Dermis lymphatic vessel endothelial cell (primary cell): ENCODE data around the gene RHOXF2B. TPM values are rescaled to one million over a fixed set of nuclear protein-coding genes. Genes with fewer than 3 reads are reported as not detected.

ENCODE experiments used
- total RNA-seq: library from RNA; depleted of rRNA; stranded (reverse); fragments of >200 nt; gene quantifications from 2 replicates; pipeline ENCODE4 v1.2.1, GENCODE V29; 2014

Gene RHOXF2B
- not detected in 2 replicates for total RNA-seq

DNA sequence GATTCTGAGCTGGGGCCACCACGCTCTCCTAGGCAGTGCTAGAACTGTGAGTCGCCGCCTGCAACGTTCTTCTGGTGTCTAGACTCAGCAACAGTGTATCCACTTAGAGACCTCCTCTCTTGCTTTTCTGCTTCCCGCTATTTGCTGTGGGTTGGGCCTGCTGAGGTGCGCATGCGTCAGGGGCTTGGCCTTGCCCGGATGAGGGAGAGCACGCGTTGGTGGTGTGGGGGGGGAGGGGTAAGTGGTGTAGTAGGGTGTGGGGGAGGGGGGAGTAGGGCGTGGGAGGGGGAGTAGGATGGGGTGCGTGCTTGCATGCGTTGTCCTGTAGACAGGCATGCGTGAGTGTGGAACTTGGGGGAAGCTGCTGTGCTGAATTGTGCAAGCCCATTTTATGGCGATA, at the start of gene RHOXF2B:
TSS of gene RHOXF2B (minus strand) at position 101 of the 400 bp plus-strand sequence. CDS start 138 bp downstream, outside the sequence.

DNA sequence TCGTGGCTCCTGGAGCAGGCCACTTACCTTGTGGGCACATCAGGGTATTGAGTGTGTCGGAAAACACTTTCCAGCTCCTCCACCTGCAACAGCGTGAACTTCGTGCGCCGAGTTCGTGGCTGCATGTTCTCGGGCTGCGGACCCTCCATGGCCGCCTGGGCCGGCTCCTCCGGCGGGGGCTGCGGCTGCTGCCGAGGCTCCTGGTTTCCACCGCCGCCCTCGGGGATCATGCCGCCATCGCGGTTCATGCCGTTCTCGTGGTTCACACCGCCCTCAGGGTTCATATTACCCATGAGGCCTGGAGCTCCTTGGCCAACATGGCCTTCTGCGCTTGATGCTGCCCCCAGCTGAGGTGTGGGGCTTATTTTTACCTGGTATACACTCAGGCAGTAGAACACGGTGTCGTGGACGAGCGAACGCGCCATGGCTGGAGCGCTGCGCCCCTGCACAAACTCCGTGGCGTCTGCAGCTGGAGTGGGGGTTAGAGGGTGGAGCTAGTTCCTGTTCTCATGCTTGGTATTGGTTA, 38.0 kb upstream of the RHOXF2B start, which contains the start of gene RHOXF1:
TSS of gene RHOXF1 (minus strand) at position 476 of the 526 bp plus-strand sequence. CDS start at position 425, 51 bp downstream.

Other genes starting within 250 kb of the RHOXF2B start
- gene UPF3B, start 224.7 kb downstream of the RHOXF2B start, total RNA-seq = 2.0 and 2.4 TPM in 2 replicates
- gene RNF113A, start 206.0 kb downstream of the RHOXF2B start, total RNA-seq = 17.2 and 20.1 TPM in 2 replicates
- gene NDUFA1, start 205.9 kb downstream of the RHOXF2B start, total RNA-seq = 133 and 158 TPM in 2 replicates
- not detected in 2 replicates for gene AKAP14, start 181.8 kb downstream of the RHOXF2B start, total RNA-seq
- 2.6 and 3.6 TPM in 2 replicates for gene NKAP, start 133.9 kb downstream of the RHOXF2B start, total RNA-seq
- gene RHOXF1, start 38.2 kb upstream of the RHOXF2B start, total RNA-seq = not detected in 2 replicates
- not detected in 2 replicates for gene RHOXF2, start 80.9 kb upstream of the RHOXF2B start, total RNA-seq
- gene ZBTB33, start 173.1 kb upstream of the RHOXF2B start, total RNA-seq = 11.6 and 18.2 TPM in 2 replicates
- not detected in 2 replicates for gene TMEM255A, start 233.8 kb upstream of the RHOXF2B start, total RNA-seq